ENCODE results near the gene SEMA7A.

DNA sequence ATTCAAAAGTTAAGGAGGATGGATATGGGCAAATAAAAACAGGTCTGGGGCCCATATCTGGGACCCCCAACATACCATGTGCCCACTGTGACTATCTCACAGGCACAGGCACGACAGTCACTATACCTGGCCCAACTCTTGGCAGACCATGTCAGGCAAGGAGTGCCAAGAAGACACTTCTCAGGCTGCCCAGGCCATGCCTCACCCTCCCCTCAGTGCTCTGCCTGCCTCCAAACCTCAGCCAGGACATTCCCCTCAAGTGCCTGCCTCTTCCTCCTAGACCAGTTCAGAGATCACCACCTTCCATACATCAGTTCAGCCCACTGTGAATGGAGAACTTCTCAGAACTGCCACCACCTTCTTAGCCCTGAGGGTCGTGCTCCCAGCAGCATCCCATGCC lies 4.4 kb upstream of the SEMA7A start:
- TF ChIP-seq, protein P1, sequence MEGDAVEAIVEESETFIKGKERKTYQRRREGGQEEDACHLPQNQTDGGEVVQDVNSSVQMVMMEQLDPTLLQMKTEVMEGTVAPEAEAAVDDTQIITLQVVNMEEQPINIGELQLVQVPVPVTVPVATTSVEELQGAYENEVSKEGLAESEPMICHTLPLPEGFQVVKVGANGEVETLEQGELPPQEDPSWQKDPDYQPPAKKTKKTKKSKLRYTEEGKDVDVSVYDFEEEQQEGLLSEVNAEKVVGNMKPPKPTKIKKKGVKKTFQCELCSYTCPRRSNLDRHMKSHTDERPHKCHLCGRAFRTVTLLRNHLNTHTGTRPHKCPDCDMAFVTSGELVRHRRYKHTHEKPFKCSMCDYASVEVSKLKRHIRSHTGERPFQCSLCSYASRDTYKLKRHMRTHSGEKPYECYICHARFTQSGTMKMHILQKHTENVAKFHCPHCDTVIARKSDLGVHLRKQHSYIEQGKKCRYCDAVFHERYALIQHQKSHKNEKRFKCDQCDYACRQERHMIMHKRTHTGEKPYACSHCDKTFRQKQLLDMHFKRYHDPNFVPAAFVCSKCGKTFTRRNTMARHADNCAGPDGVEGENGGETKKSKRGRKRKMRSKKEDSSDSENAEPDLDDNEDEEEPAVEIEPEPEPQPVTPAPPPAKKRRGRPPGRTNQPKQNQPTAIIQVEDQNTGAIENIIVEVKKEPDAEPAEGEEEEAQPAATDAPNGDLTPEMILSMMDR (IDR thresholded peaks at IDR 0.05) = no peak
- TF ChIP-seq POLR2A (IDR thresholded peaks at IDR 0.05) (no peak), EP300 (IDR thresholded peaks at IDR 0.05; ENCODE audit: low read depth) (no peak)

All from transverse colon (tissue), 3 donors.